Measurements from ENCODE around the gene PRKCH. TPM values are rescaled to one million over a fixed set of nuclear protein-coding genes. Genes with fewer than 3 reads are reported as not detected.

Gene PRKCH
- polyA plus RNA-seq, 1 donor from 2014 or later: 2.0 TPM

DNA sequence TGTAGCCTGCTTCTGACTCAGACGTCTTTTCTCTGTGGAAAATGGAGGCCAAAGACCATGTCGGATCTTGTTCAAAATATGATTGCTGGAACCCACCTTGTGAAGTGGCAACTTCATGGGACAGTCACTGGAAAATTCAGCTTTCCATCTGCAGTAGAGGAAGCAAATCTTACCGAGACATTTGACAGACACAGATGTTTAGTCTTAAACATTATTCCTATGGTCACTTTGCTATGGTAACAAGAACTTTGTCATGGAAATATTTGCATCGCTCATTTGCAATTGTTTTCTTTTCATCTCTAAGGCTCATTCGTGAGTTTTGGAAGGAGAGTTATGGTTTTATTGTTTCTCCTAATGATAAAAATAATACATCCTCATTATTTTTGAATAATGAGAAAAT, 275.6 kb downstream of the PRKCH start:
- H3F3A ChIP-seq (ENCODE audit: insufficient read depth, low read length, poor library complexity, severe bottlenecking): no peaks in the 10 kb centered on the region
- no peak overlapping the region for H2AFZ ChIP-seq (ENCODE audit: low read depth, low read length)
- H3K4me2 ChIP-seq (ENCODE audit: low read length): no peak overlapping the region
- TF ChIP-seq EP300 (conservative IDR thresholded peaks at IDR 0.05; ENCODE audit: poor library complexity, severe bottlenecking): no peak
- no peak for TF ChIP-seq TAF1 (IDR thresholded peaks at IDR 0.05; ENCODE audit: low read depth)
- no peak overlapping the region for H3K4me3 ChIP-seq (ENCODE audit: low read length)
- no peaks in the 10 kb centered on the region for H3K27me3 ChIP-seq (ENCODE audit: insufficient read depth, low read depth, low read length)
- H3K79me2 ChIP-seq (replicated peaks; ENCODE audit: insufficient read depth, low read length): no peaks in the 10 kb centered on the region
- no peak overlapping the region for H3K27ac ChIP-seq (ENCODE audit: low read length)
- no peak overlapping the region for H3K9ac ChIP-seq (ENCODE audit: low read length)
- H3K9me2 ChIP-seq (ENCODE audit: insufficient read depth, low read length): no peaks in the 10 kb centered on the region
- no peaks in the 10 kb centered on the region for H3K36me3 ChIP-seq (ENCODE audit: insufficient read depth, low read length)
- H4K20me1 ChIP-seq (ENCODE audit: insufficient read depth): no peaks in the 10 kb centered on the region
- H3K9me3 ChIP-seq (ENCODE audit: low read length): no peaks in the 10 kb centered on the region

DNA sequence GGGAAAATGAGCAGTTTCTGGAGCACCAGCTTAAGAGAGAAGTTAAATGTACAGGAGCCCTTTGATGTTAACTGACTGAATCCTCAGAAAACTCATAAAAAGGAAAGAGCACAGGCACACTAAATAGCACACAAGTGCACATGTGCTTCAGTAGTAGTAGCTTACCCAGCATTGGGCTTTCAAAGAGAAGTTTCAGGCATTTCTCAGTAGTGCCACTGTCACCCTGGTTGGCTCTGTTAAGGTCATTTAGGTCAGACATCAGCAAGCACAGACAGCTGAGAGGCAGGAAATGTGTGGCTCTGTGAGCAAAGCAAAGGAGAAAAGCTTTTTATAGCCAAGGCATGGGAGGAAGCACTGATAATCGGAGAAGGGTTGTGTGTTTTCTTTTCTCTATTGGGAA, 277.6 kb downstream of the PRKCH start:
- H3K4me3 ChIP-seq (ENCODE audit: low read length): no peak overlapping the region
- no peaks in the 10 kb centered on the region for H4K20me1 ChIP-seq (ENCODE audit: insufficient read depth)
- TF ChIP-seq, protein P1, sequence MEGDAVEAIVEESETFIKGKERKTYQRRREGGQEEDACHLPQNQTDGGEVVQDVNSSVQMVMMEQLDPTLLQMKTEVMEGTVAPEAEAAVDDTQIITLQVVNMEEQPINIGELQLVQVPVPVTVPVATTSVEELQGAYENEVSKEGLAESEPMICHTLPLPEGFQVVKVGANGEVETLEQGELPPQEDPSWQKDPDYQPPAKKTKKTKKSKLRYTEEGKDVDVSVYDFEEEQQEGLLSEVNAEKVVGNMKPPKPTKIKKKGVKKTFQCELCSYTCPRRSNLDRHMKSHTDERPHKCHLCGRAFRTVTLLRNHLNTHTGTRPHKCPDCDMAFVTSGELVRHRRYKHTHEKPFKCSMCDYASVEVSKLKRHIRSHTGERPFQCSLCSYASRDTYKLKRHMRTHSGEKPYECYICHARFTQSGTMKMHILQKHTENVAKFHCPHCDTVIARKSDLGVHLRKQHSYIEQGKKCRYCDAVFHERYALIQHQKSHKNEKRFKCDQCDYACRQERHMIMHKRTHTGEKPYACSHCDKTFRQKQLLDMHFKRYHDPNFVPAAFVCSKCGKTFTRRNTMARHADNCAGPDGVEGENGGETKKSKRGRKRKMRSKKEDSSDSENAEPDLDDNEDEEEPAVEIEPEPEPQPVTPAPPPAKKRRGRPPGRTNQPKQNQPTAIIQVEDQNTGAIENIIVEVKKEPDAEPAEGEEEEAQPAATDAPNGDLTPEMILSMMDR (IDR thresholded peaks at IDR 0.05; ENCODE audit: poor library complexity, severe bottlenecking): no peak
- TF ChIP-seq RAD21 (conservative IDR thresholded peaks at IDR 0.05): no peak
- TF ChIP-seq, protein P2, sequence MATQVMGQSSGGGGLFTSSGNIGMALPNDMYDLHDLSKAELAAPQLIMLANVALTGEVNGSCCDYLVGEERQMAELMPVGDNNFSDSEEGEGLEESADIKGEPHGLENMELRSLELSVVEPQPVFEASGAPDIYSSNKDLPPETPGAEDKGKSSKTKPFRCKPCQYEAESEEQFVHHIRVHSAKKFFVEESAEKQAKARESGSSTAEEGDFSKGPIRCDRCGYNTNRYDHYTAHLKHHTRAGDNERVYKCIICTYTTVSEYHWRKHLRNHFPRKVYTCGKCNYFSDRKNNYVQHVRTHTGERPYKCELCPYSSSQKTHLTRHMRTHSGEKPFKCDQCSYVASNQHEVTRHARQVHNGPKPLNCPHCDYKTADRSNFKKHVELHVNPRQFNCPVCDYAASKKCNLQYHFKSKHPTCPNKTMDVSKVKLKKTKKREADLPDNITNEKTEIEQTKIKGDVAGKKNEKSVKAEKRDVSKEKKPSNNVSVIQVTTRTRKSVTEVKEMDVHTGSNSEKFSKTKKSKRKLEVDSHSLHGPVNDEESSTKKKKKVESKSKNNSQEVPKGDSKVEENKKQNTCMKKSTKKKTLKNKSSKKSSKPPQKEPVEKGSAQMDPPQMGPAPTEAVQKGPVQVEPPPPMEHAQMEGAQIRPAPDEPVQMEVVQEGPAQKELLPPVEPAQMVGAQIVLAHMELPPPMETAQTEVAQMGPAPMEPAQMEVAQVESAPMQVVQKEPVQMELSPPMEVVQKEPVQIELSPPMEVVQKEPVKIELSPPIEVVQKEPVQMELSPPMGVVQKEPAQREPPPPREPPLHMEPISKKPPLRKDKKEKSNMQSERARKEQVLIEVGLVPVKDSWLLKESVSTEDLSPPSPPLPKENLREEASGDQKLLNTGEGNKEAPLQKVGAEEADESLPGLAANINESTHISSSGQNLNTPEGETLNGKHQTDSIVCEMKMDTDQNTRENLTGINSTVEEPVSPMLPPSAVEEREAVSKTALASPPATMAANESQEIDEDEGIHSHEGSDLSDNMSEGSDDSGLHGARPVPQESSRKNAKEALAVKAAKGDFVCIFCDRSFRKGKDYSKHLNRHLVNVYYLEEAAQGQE (IDR thresholded peaks at IDR 0.05; ENCODE audit: borderline replicate concordance): no peak
- H3K4me2 ChIP-seq (ENCODE audit: low read length): no peak overlapping the region
- H3F3A ChIP-seq (ENCODE audit: insufficient read depth, low read length, poor library complexity, severe bottlenecking): no peaks in the 10 kb centered on the region
- no peaks in the 10 kb centered on the region for H3K9me3 ChIP-seq (ENCODE audit: low read length)
- no peaks in the 10 kb centered on the region for H3K9me2 ChIP-seq (ENCODE audit: insufficient read depth, low read length)
- H2AFZ ChIP-seq (ENCODE audit: low read depth, low read length): no peak overlapping the region
- no peaks in the 10 kb centered on the region for H3K27me3 ChIP-seq (ENCODE audit: insufficient read depth, low read depth, low read length)
- no peaks in the 10 kb centered on the region for H3K79me2 ChIP-seq (replicated peaks; ENCODE audit: insufficient read depth, low read length)
- H3K27ac ChIP-seq (ENCODE audit: low read length): no peak overlapping the region
- H3K36me3 ChIP-seq (ENCODE audit: insufficient read depth, low read length): no peaks in the 10 kb centered on the region
- no peak overlapping the region for H3K9ac ChIP-seq (ENCODE audit: low read length)

DNA sequence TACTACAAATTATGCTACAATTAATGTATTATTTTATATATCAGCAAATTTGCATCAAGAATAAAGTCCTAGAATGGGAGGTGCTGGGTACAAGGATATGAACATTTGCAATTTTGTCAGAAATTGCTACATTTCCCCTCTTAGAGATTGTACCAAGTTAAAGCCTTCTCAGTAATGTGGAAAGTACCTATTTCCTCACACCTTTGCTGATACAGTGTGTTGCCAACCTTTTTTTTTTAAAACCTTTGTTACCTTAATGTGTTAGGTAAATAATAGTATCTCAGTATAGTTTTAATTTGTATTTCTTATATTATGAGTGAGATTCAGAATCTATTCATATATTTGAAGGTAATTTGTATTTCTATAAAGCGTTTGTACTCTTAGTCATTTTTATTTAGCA, 278.6 kb downstream of the PRKCH start:
- H4K20me1 ChIP-seq (ENCODE audit: insufficient read depth): no peaks in the 10 kb centered on the region
- no peaks in the 10 kb centered on the region for H3K36me3 ChIP-seq (ENCODE audit: insufficient read depth, low read length)
- H3K9me2 ChIP-seq (ENCODE audit: insufficient read depth, low read length): no peaks in the 10 kb centered on the region
- no peaks in the 10 kb centered on the region for H3K27me3 ChIP-seq (ENCODE audit: insufficient read depth, low read depth, low read length)
- H3K4me3 ChIP-seq (ENCODE audit: low read length): no peak overlapping the region
- TF ChIP-seq RAD21 (conservative IDR thresholded peaks at IDR 0.05) (no peak), SMC3 (conservative IDR thresholded peaks at IDR 0.05; ENCODE audit: poor library complexity) (no peak), POLR2AphosphoS5 (IDR thresholded peaks at IDR 0.05) (no peak), EZH2 (IDR thresholded peaks at IDR 0.05; ENCODE audit: borderline replicate concordance, insufficient read depth, low read length, poor library complexity, severe bottlenecking) (no peak), EP300 (conservative IDR thresholded peaks at IDR 0.05; ENCODE audit: poor library complexity, severe bottlenecking) (no peak), MXI1 (conservative IDR thresholded peaks at IDR 0.05; ENCODE audit: poor library complexity, severe bottlenecking) (no peak), TAF1 (IDR thresholded peaks at IDR 0.05; ENCODE audit: low read depth) (no peak)
- TF ChIP-seq, protein P1 (IDR thresholded peaks at IDR 0.05; ENCODE audit: poor library complexity, severe bottlenecking): no peak
- TF ChIP-seq, protein P2 (IDR thresholded peaks at IDR 0.05; ENCODE audit: borderline replicate concordance): no peak
- no peak overlapping the region for H3K4me2 ChIP-seq (ENCODE audit: low read length)
- no peak overlapping the region for H3K27ac ChIP-seq (ENCODE audit: low read length)
- no peak overlapping the region for H3K9ac ChIP-seq (ENCODE audit: low read length)
- no peaks in the 10 kb centered on the region for H3F3A ChIP-seq (ENCODE audit: insufficient read depth, low read length, poor library complexity, severe bottlenecking)
- H3K9me3 ChIP-seq (ENCODE audit: low read length): no peaks in the 10 kb centered on the region
- H2AFZ ChIP-seq (ENCODE audit: low read depth, low read length): no peak overlapping the region
- H3K79me2 ChIP-seq (replicated peaks; ENCODE audit: insufficient read depth, low read length): no peaks in the 10 kb centered on the region
